Stimulated activated CD8-positive, alpha-beta memory T cell treated with anti-CD3 and anti-CD28 coated beads, Interleukin-12 subunit alpha, Interleukin-12 subunit beta, amount 100 ng/mL, for 4 hours (primary cell): ENCODE results near the gene OXT.

Source experiments
- DNase-seq: peaks from one replicate; pipeline ENCODE4 v3.0.0-alpha.2; 2020; ENCODE audit warnings: low read depth

OXT gene

GRCh38 chr20:3084283-3084985 lies 13.0 kb downstream of the OXT start, which contains the start of gene AVP:
Gene AVP (minus strand): TSS chr20:3084724. CDS start chr20:3084674, 50 bp downstream.
- DNase-seq, result no peak

- DNase-seq, result no peak
Measured at GRCh38 chr20:3084986-3085360, 13.6 kb downstream of the OXT start.

GRCh38 chr20:3085571-3086072 lies 14.2 kb downstream of the OXT start:
- no peak for DNase-seq

GRCh38 chr20:3088031-3088430 lies 16.6 kb downstream of the OXT start:
- DNase-seq, result no peak

GRCh38 chr20:3090565-3090964 lies 19.1 kb downstream of the OXT start:
- no peak for DNase-seq

- no peak for DNase-seq
Measured at GRCh38 chr20:3092611-3093379, 21.4 kb downstream of the OXT start.

GRCh38 chr20:3093861-3094361 lies 22.5 kb downstream of the OXT start:
- DNase-seq, result no peak

GRCh38 chr20:3094848-3095629 lies 23.6 kb downstream of the OXT start:
- no peak for DNase-seq

GRCh38 chr20:3100480-3100879 lies 29.1 kb downstream of the OXT start:
- DNase-seq, result no peak

GRCh38 chr20:3101251-3101650 lies 29.8 kb downstream of the OXT start:
- no peak for DNase-seq

GRCh38 chr20:3101737-3102574 lies 30.5 kb downstream of the OXT start:
- DNase-seq, result no peak

GRCh38 chr20:3102575-3103368 lies 31.4 kb downstream of the OXT start:
- DNase-seq, result no peak

GRCh38 chr20:3103369-3104032 lies 32.1 kb downstream of the OXT start:
- no peak for DNase-seq

- no peak for DNase-seq
Measured at GRCh38 chr20:3105256-3106137, 34.1 kb downstream of the OXT start.

- no peak for DNase-seq
Measured at GRCh38 chr20:3106185-3106584, 34.8 kb downstream of the OXT start.

- DNase-seq, result no peak
Measured at GRCh38 chr20:3106658-3107463, 35.4 kb downstream of the OXT start.

GRCh38 chr20:3107464-3108025 lies 36.1 kb downstream of the OXT start:
- DNase-seq, result no peak
